SK-N-SH (cell line): ENCODE measurements around the gene VDR. TPM values are rescaled to one million over a fixed set of nuclear protein-coding genes. Genes with fewer than 3 reads are reported as not detected.
A peak's percentile ranks its signal among the peaks of the same experiment; 100 is the strongest.

Source experiments
- CTCF ChIA-PET: fragments of 300-600, 350-600 bp; formaldehyde crosslinking; extraction: SDS; loops from one replicate; lab custom pipeline; 2021; lab: Yijun Ruan, JAX
- POLR2A ChIA-PET: fragments of 350-600 bp; sonication (Branson Sonifier 250); formaldehyde crosslinking; extraction: SDS; loops from one replicate; lab custom pipeline; 2020; ENCODE audit warnings: antibody characterized with exemption, inconsistent platforms; lab: Yijun Ruan, JAX
- DNase-seq: peaks from one replicate; pipeline ENCODE4 v3.0.0; 2012
- H2AFZ ChIP-seq: fragments of 200-600 bp; sonication (generic); 2 replicates; pipeline ENCODE4 v1.8.1; 2016; ENCODE audit warnings: antibody characterized with exemption, mild to moderate bottlenecking, low read depth
- H3F3A ChIP-seq: fragments of 200-600 bp; sonication (generic); replicated peaks from 2 replicates; pipeline ENCODE3; 2016; ENCODE audit warnings: antibody characterized with exemption, mild to moderate bottlenecking; ENCODE audit not compliant: insufficient read depth
- H3K27ac ChIP-seq, 2 experiments: fragments of 200-500 bp in 1 of 2; fragments of 200-600 bp in 1 of 2; sonication (Bioruptor generic) in 1 of 2; sonication (generic), shearing (Covaris generic) in 1 of 2; 2 replicates each; pipeline versions ENCODE4 v1.5.1 to v1.6.1; 2014 to 2016; ENCODE audit warnings: low read depth in 2 of 2, inconsistent platforms in 1 of 2, low read length in 1 of 2, mild to moderate bottlenecking in 1 of 2, mixed read lengths in 1 of 2
- H3K27me3 ChIP-seq: fragments of 200-600 bp; sonication (generic), shearing (Covaris generic); 2 replicates; pipeline ENCODE4 v1.6.1; 2016; ENCODE audit warnings: mixed run types; ENCODE audit not compliant: insufficient read depth
- H3K36me3 ChIP-seq, 2 experiments: fragments of 200-500 bp in 1 of 2; fragments of 200-600 bp in 1 of 2; sonication (Bioruptor generic) in 1 of 2; sonication (generic) in 1 of 2; replicated peaks in 1 of 2; 2 replicates each; pipeline versions ENCODE3 to v1.5.1; 2014 to 2016; ENCODE audit warnings: low read length in 1 of 2, mild to moderate bottlenecking in 1 of 2; ENCODE audit not compliant: insufficient read depth in 2 of 2, control insufficient read depth in 1 of 2
- H3K4me1 ChIP-seq, 2 experiments: fragments of 200-500 bp in 1 of 2; fragments of 200-600 bp in 1 of 2; sonication (Bioruptor generic) in 1 of 2; sonication (generic), shearing (Covaris generic) in 1 of 2; 2 replicates each; pipeline versions ENCODE4 v1.5.1 to v1.6.1; 2014 to 2016; ENCODE audit warnings: low read depth in 1 of 2, low read length in 1 of 2, mixed run types in 1 of 2; ENCODE audit not compliant: insufficient read depth in 2 of 2, control insufficient read depth in 1 of 2
- H3K4me2 ChIP-seq: fragments of 200-600 bp; sonication (generic), shearing (Covaris generic); 2 replicates; pipeline ENCODE4 v1.6.1; 2017; ENCODE audit warnings: mixed run types
- H3K4me3 ChIP-seq, 2 experiments: fragments of 200-500 bp in 1 of 2; fragments of 200-600 bp in 1 of 2; sonication (Bioruptor generic) in 1 of 2; sonication (generic), shearing (Covaris generic) in 1 of 2; 2 replicates each; pipeline versions ENCODE4 v1.5.1 to v1.8.1; 2014 to 2016; ENCODE audit warnings: low read depth in 2 of 2, inconsistent platforms in 1 of 2, low read length in 1 of 2, mild to moderate bottlenecking in 1 of 2, mixed read lengths in 1 of 2, moderate library complexity in 1 of 2
- H3K79me2 ChIP-seq: fragments of 200-600 bp; sonication (generic); 2 replicates; pipeline ENCODE4 v1.8.1; 2017; ENCODE audit warnings: mild to moderate bottlenecking; ENCODE audit not compliant: insufficient read depth
- H3K9ac ChIP-seq: fragments of 200-600 bp; sonication (generic); 2 replicates; pipeline ENCODE4 v1.6.1; 2017; ENCODE audit warnings: mixed run types
- H3K9me2 ChIP-seq: fragments of 200-600 bp; sonication (generic); 2 replicates; pipeline ENCODE4 v1.6.1; 2017; ENCODE audit warnings: mixed run types
- H3K9me3 ChIP-seq: fragments of 200-600 bp; sonication (generic); 2 replicates; pipeline ENCODE4 v1.6.1; 2017; ENCODE audit warnings: mixed run types, mild to moderate bottlenecking, moderate library complexity
- H4K20me1 ChIP-seq: fragments of 200-600 bp; sonication (generic); 2 replicates; pipeline ENCODE4 v1.6.1; 2017; ENCODE audit warnings: mild to moderate bottlenecking, mixed run types; ENCODE audit not compliant: insufficient read depth
- CHD2 ChIP-seq: fragments of 150-350 bp; IDR thresholded peaks from 2 replicates; pipeline ENCODE4 v1.6.1; 2018; ENCODE audit warnings: low read length; ENCODE audit not compliant: partially characterized antibody
- ELF1 ChIP-seq: IDR thresholded peaks from 2 replicates; pipeline ENCODE4 v1.4.0; 2012
- EZH2phosphoT487 ChIP-seq: fragments of 200-600 bp; sonication (generic); IDR thresholded peaks from 2 replicates; pipeline ENCODE4 v1.6.1; 2017; ENCODE audit warnings: low read depth, mixed run types, mild to moderate bottlenecking, antibody characterized with exemption, moderate library complexity, borderline replicate concordance
- FOXM1 ChIP-seq: IDR thresholded peaks from 2 replicates; pipeline ENCODE4 v1.4.0; 2012; ENCODE audit warnings: low read depth, mild to moderate bottlenecking
- GABPA ChIP-seq: IDR thresholded peaks from 2 replicates; pipeline ENCODE4 v1.4.0; 2012; ENCODE audit warnings: low read depth, mild to moderate bottlenecking
- JUND ChIP-seq: IDR thresholded peaks from 2 replicates; pipeline ENCODE4 v1.4.0; 2012
- MEF2A ChIP-seq: IDR thresholded peaks from 2 replicates; pipeline ENCODE4 v1.4.0; 2012; ENCODE audit warnings: low read depth, borderline replicate concordance
- NFIC ChIP-seq: IDR thresholded peaks from 2 replicates; pipeline ENCODE4 v1.4.0; 2012; ENCODE audit warnings: borderline replicate concordance
- NRF1 ChIP-seq: IDR thresholded peaks from 2 replicates; pipeline ENCODE4 v1.6.1; 2012; ENCODE audit warnings: low read depth, mild to moderate bottlenecking, low read length
- RAD21 ChIP-seq: IDR thresholded peaks from 2 replicates; pipeline ENCODE4 v1.6.1; 2012; ENCODE audit warnings: mild to moderate bottlenecking, low read length
- SMC3 ChIP-seq: IDR thresholded peaks from 2 replicates; pipeline ENCODE4 v1.6.1; 2012; ENCODE audit warnings: low read depth, low read length, improper control_type of control experiment
- TAF1 ChIP-seq: IDR thresholded peaks from 2 replicates; pipeline ENCODE4 v1.6.1; 2012; ENCODE audit warnings: low read depth, mild to moderate bottlenecking, low read length, moderate library complexity, borderline replicate concordance
- YY1 ChIP-seq: IDR thresholded peaks from 2 replicates; pipeline ENCODE4 v1.4.0; 2012; ENCODE audit warnings: low read depth, mild to moderate bottlenecking
- WGBS: methylation state at CpG from one replicate; pipeline ENCODE4 v1.1.6; 2017; ENCODE audit warnings: low lambda C conversion rate; 5-methylcytosine and 5-hydroxymethylcytosine counted together
- polyA plus RNA-seq, 3 experiments: library from polyadenylated mRNA; depleted of rRNA; stranded (reverse); fragments of >200 nt; gene quantifications; 2 replicates each; pipeline ENCODE4 v1.2.3, GENCODE V29; 2012
- TF ChIP-seq, protein P1 (sequence below): fragments of 200-600 bp; sonication (generic); IDR thresholded peaks from 2 replicates; pipeline ENCODE4 v1.6.1; 2017; ENCODE audit warnings: antibody characterized with exemption, mild to moderate bottlenecking, moderate library complexity
- TF ChIP-seq, protein P2 (sequence below): IDR thresholded peaks from 2 replicates; pipeline ENCODE4 v1.4.0; 2012; ENCODE audit warnings: low read depth
- TF ChIP-seq, protein P3 (sequence below): fragments of 150-350 bp; IDR thresholded peaks from 2 replicates; pipeline ENCODE4 v1.6.1; 2016; ENCODE audit warnings: mild to moderate bottlenecking, low read depth, low read length
- TF ChIP-seq, protein P4 (sequence below): IDR thresholded peaks from 2 replicates; pipeline ENCODE4 v1.6.1; 2012; ENCODE audit warnings: mild to moderate bottlenecking, low read depth, low read length, moderate library complexity
- TF ChIP-seq, protein P5 (sequence below): IDR thresholded peaks from 2 replicates; pipeline ENCODE4; 2012
- TF ChIP-seq, protein P6 (sequence below): IDR thresholded peaks from 2 replicates; pipeline ENCODE4 v1.4.0; 2012; ENCODE audit warnings: low read depth, borderline replicate concordance

VDR gene
- polyA plus RNA-seq, 1 of the 3 experiments (the other 2 are of a cell fraction), result 0.33 TPM

DNA sequence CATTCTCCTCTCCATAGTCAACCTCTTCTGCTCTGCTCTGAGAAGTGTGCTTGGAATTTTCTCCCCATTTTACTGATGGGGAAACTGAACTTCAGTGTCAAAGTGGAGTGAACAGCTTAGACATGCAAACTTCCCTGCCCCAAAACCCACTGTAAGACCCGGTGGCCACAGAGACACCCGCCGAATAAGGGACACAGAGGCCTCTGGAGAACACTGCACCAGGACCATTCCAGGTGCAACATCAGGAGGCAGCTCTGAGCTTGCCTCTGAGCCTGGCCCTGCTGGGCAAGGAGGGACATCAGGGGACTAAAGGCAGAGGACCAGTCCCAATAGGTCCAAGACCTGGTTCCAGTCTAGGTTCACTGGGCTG, 86.8 kb downstream of the VDR start:
- ChIA-PET POLR2A (interaction anchor here (1.1 to 1.8 kb wide), 2 partner anchors 10 to 12 kb away, joined by 3 to 7 read pairs; no protein-coding TSS in a partner anchor), CTCF (interaction anchor here (1.0 to 7.3 kb wide), 18 partner anchors 8 to 169 kb away, joined by 3 to 59 read pairs (median 6); partner anchors contain the start of gene RAPGEF3)
- H3K9me2 ChIP-seq, result no peaks in the 10 kb centered on the region
- H3K9ac ChIP-seq, result peak overlapping the region; percentile 98; the same call in 1 of the 2 replicates
- 80% methylated on average over 3 of the region's 3 CpGs for WGBS
- peaks cover 3 to 6% of the 10 kb centered on the region in 2 experiments for H3K36me3 ChIP-seq
- no peak for DNase-seq
- no peak for TF ChIP-seq ELF1
- no peak for TF ChIP-seq EZH2phosphoT487
- no peak for TF ChIP-seq FOXM1
- TF ChIP-seq, protein P1, sequence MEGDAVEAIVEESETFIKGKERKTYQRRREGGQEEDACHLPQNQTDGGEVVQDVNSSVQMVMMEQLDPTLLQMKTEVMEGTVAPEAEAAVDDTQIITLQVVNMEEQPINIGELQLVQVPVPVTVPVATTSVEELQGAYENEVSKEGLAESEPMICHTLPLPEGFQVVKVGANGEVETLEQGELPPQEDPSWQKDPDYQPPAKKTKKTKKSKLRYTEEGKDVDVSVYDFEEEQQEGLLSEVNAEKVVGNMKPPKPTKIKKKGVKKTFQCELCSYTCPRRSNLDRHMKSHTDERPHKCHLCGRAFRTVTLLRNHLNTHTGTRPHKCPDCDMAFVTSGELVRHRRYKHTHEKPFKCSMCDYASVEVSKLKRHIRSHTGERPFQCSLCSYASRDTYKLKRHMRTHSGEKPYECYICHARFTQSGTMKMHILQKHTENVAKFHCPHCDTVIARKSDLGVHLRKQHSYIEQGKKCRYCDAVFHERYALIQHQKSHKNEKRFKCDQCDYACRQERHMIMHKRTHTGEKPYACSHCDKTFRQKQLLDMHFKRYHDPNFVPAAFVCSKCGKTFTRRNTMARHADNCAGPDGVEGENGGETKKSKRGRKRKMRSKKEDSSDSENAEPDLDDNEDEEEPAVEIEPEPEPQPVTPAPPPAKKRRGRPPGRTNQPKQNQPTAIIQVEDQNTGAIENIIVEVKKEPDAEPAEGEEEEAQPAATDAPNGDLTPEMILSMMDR, result no peak
- TF ChIP-seq, protein P2, sequence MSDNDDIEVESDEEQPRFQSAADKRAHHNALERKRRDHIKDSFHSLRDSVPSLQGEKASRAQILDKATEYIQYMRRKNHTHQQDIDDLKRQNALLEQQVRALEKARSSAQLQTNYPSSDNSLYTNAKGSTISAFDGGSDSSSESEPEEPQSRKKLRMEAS, result no peak
- no peak for TF ChIP-seq CHD2
- no peak for TF ChIP-seq NRF1
- no peak for TF ChIP-seq NFIC
- no peak for TF ChIP-seq TAF1
- no peak for TF ChIP-seq JUND
- TF ChIP-seq SMC3, result no peak
- TF ChIP-seq, protein P3, sequence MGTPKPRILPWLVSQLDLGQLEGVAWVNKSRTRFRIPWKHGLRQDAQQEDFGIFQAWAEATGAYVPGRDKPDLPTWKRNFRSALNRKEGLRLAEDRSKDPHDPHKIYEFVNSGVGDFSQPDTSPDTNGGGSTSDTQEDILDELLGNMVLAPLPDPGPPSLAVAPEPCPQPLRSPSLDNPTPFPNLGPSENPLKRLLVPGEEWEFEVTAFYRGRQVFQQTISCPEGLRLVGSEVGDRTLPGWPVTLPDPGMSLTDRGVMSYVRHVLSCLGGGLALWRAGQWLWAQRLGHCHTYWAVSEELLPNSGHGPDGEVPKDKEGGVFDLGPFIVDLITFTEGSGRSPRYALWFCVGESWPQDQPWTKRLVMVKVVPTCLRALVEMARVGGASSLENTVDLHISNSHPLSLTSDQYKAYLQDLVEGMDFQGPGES, result no peak
- TF ChIP-seq YY1, result no peak
- TF ChIP-seq, protein P4, sequence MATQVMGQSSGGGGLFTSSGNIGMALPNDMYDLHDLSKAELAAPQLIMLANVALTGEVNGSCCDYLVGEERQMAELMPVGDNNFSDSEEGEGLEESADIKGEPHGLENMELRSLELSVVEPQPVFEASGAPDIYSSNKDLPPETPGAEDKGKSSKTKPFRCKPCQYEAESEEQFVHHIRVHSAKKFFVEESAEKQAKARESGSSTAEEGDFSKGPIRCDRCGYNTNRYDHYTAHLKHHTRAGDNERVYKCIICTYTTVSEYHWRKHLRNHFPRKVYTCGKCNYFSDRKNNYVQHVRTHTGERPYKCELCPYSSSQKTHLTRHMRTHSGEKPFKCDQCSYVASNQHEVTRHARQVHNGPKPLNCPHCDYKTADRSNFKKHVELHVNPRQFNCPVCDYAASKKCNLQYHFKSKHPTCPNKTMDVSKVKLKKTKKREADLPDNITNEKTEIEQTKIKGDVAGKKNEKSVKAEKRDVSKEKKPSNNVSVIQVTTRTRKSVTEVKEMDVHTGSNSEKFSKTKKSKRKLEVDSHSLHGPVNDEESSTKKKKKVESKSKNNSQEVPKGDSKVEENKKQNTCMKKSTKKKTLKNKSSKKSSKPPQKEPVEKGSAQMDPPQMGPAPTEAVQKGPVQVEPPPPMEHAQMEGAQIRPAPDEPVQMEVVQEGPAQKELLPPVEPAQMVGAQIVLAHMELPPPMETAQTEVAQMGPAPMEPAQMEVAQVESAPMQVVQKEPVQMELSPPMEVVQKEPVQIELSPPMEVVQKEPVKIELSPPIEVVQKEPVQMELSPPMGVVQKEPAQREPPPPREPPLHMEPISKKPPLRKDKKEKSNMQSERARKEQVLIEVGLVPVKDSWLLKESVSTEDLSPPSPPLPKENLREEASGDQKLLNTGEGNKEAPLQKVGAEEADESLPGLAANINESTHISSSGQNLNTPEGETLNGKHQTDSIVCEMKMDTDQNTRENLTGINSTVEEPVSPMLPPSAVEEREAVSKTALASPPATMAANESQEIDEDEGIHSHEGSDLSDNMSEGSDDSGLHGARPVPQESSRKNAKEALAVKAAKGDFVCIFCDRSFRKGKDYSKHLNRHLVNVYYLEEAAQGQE, result no peak
- no peak for TF ChIP-seq RAD21
- TF ChIP-seq, protein P5, sequence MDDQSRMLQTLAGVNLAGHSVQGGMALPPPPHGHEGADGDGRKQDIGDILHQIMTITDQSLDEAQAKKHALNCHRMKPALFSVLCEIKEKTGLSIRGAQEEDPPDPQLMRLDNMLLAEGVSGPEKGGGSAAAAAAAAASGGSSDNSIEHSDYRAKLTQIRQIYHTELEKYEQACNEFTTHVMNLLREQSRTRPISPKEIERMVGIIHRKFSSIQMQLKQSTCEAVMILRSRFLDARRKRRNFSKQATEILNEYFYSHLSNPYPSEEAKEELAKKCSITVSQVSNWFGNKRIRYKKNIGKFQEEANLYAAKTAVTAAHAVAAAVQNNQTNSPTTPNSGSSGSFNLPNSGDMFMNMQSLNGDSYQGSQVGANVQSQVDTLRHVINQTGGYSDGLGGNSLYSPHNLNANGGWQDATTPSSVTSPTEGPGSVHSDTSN, result no peak
- TF ChIP-seq GABPA, result no peak
- TF ChIP-seq, protein P6, sequence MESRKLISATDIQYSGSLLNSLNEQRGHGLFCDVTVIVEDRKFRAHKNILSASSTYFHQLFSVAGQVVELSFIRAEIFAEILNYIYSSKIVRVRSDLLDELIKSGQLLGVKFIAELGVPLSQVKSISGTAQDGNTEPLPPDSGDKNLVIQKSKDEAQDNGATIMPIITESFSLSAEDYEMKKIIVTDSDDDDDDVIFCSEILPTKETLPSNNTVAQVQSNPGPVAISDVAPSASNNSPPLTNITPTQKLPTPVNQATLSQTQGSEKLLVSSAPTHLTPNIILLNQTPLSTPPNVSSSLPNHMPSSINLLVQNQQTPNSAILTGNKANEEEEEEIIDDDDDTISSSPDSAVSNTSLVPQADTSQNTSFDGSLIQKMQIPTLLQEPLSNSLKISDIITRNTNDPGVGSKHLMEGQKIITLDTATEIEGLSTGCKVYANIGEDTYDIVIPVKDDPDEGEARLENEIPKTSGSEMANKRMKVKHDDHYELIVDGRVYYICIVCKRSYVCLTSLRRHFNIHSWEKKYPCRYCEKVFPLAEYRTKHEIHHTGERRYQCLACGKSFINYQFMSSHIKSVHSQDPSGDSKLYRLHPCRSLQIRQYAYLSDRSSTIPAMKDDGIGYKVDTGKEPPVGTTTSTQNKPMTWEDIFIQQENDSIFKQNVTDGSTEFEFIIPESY, result no peak
- TF ChIP-seq MEF2A, result no peak
- H3K9me3 ChIP-seq, result no peaks in the 10 kb centered on the region
- H3K27ac ChIP-seq, result peak overlapping the region; percentile 90 to 92; a peak in 3 of 4 replicates
- H3K4me1 ChIP-seq, result peaks cover 44 to 52% of the 10 kb centered on the region in 2 experiments
- H2AFZ ChIP-seq, result no peak overlapping the region
- no peaks in the 10 kb centered on the region for H3K27me3 ChIP-seq
- peaks cover 56% of the 10 kb centered on the region for H4K20me1 ChIP-seq
- peak overlapping the region; percentile 63 to 83; a peak in 3 of 4 replicates for H3K4me3 ChIP-seq
- H3K4me2 ChIP-seq, result peak overlapping the region; percentile 97
- peaks cover 79% of the 10 kb centered on the region for H3K79me2 ChIP-seq
- H3F3A ChIP-seq, result peaks cover 13% of the 10 kb centered on the region
